HUES48 (cell line): ENCODE results near the gene ADARB2.

Source experiments
- H3K27ac ChIP-seq: one replicate; pipeline ENCODE4 v1.7.0; 2013; ENCODE audit warnings: low read depth, low read length, inconsistent platforms
- H3K27me3 ChIP-seq: 2 replicates; pipeline ENCODE4 v1.6.1; 2013; ENCODE audit warnings: mild to moderate bottlenecking, low read length; ENCODE audit not compliant: control insufficient read depth, insufficient read depth
- H3K36me3 ChIP-seq: 2 replicates; pipeline ENCODE4 v1.6.1; 2013; ENCODE audit warnings: low read length; ENCODE audit not compliant: control insufficient read depth, insufficient read depth
- H3K4me1 ChIP-seq: 2 replicates; pipeline ENCODE4 v1.6.1; 2013; ENCODE audit warnings: mild to moderate bottlenecking, low read length; ENCODE audit not compliant: control insufficient read depth, insufficient read depth
- H3K4me3 ChIP-seq: 2 replicates; pipeline ENCODE4 v1.5.1; 2013; ENCODE audit warnings: mild to moderate bottlenecking, low read depth, low read length
- H3K9ac ChIP-seq: 2 replicates; pipeline ENCODE4 v1.6.1; 2013; ENCODE audit warnings: mild to moderate bottlenecking, low read depth, low read length, moderate library complexity
- H3K9me3 ChIP-seq: 2 replicates; pipeline ENCODE4 v1.6.1; 2013; ENCODE audit warnings: low read length; ENCODE audit not compliant: control insufficient read depth, insufficient read depth

ADARB2 gene

DNA sequence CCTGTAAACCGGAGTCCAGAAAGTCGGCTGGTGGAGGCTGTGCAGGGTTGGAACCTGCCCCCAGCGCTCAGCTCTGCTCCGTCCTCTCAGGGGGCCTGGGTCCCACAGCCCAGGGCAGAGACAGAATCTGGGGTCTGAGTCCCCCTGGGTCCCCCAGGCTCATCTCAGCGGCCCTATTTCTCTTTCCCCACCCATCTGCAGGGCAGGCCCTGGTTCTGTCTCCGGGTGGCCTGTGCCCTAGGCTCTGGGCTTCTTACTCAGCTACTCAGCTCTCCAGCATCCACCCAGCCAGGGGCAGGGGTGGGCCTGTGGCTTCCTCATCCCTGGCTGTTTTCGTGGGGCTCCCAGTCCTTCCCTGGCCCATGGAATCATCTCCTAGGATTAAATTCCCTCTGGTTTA lies 183.4 kb downstream of the ADARB2 start:
- Histone ChIP-seq H3K9me3 (no peaks in the 10 kb centered on the region), H3K36me3 (no peaks in the 10 kb centered on the region), H3K9ac (no peak overlapping the region), H3K4me1 (no peaks in the 10 kb centered on the region), H3K4me3 (no peak overlapping the region), H3K27ac (no peak overlapping the region), H3K27me3 (no peaks in the 10 kb centered on the region)

DNA sequence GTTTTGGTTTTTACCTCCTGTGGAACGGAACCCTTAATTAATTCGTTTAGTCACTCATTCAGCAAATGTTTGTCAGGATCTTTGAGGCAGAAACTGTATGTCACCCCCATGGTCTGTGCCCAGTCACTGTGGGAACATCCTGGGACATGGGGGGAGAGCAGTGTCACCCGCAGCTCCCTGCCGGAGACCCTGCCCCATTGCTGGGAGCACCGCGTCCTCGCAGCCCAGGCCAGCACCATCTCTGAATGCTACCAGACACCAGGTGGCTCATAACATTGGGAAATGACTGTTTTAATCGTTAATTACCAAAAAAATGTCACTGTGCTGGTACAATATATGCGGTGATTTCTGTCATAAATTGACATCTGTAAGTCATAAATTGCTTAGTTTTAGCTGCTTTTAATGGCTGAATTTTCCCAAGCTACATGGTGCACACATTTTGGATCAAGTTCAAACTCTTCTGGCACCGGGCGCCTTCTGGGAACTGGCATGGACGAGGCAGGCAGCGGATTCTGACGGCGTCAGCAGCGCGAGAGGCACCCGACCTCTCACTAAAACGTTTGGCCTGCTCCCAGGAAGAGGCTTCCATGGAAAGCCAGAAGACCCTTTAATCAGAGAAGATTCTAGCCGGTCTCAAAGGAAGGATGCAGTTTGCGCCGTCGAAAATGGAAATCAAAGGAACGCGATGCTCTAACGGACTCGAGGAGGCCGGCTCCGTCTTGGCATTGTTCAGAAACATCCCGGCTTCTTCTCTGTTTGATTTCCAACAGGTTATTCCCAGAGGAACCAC lies 184.2 kb downstream of the ADARB2 start:
- Histone ChIP-seq H3K9ac (no peak overlapping the region), H3K36me3 (no peaks in the 10 kb centered on the region), H3K27ac (no peak overlapping the region), H3K9me3 (no peaks in the 10 kb centered on the region; the same call in 1 of the 2 replicates), H3K4me3 (no peak overlapping the region), H3K27me3 (no peaks in the 10 kb centered on the region), H3K4me1 (no peaks in the 10 kb centered on the region)

DNA sequence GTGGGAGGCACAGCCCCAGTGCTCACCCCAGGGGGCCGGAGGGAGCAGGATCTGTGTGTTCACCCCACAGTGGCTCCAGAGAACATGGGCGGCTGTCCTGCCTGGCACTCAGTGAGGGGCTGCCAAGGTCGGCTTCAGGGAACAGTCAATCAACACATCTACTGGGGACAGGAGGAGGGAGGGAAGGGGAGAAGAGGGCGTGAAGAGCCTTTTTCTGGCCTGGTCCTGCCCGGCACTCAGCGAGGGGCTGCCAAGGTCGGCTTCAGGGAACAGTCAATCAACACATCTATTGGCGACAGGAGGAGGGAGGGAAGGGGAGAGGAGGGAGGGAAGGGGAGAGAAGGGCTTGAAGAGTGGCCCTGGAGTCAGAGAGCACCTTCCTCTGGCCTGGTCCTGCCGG lies 184.9 kb downstream of the ADARB2 start:
- Histone ChIP-seq H3K4me1 (no peaks in the 10 kb centered on the region), H3K36me3 (no peaks in the 10 kb centered on the region), H3K27ac (no peak overlapping the region), H3K27me3 (no peaks in the 10 kb centered on the region), H3K9ac (no peak overlapping the region), H3K4me3 (no peak overlapping the region), H3K9me3 (no peaks in the 10 kb centered on the region; the same call in 1 of the 2 replicates)

DNA sequence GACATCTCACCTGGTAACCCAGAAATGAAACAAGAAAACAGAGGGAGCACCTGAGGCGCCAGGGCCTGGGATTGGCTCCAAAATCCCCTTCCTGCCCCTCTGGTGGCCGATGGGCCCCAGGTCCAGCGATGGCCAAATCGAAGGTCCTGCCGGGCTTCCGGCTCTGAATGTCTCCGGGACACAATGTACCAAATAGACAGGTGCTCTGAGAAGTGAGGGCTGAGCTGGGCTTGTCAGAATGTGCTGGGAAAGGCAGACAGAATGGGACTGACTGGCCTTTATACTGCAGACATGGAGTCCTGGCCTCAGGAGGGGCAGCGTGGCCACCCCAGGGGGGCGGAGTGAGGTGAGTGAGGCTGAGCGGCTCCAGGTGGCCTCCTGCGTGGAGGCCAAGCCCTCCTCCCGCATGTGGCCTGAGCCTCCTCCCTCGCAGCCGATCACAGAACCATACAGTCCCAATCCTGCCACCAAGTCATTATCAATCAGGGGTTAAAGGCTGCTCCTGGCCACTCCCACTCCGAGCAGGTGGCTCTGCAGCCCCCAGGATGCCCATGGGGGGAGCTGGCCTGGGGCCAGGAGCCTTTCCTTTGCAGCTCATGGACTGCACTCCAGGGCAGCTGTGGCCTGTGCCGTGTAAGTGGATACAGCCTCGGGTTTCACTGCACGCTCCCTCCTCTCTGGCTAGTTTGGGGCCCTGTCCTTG lies 185.5 kb downstream of the ADARB2 start:
- no peaks in the 10 kb centered on the region for H3K36me3 ChIP-seq
- no peaks in the 10 kb centered on the region for H3K4me1 ChIP-seq
- no peaks in the 10 kb centered on the region for H3K27me3 ChIP-seq
- H3K27ac ChIP-seq = no peak overlapping the region
- H3K9ac ChIP-seq = no peak overlapping the region
- no peaks in the 10 kb centered on the region; the same call in 1 of the 2 replicates for H3K9me3 ChIP-seq
- no peak overlapping the region for H3K4me3 ChIP-seq

DNA sequence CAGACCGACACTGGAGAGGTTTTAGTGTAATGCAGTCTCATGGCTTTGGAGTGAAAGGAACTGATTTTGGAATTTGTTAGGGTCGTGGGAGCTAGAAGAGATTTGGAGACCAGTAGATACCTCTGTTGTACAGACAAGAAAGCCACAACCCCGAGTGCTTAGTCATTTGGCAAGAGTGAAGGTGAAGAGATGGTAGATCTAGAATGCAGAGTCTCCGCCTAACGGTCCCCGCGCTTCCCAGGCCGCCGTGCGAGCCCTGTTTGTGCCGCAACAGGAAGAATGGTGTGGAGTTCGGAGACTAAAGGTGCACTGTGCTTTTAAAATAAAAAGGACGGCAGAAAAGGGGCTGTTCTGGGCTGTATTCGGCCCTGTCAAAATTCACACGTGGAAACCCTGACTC lies 186.7 kb downstream of the ADARB2 start:
- Histone ChIP-seq H3K36me3 (no peaks in the 10 kb centered on the region), H3K9me3 (no peaks in the 10 kb centered on the region; the same call in 1 of the 2 replicates), H3K4me1 (no peaks in the 10 kb centered on the region), H3K27ac (no peak overlapping the region), H3K27me3 (no peaks in the 10 kb centered on the region), H3K9ac (no peak overlapping the region), H3K4me3 (no peak overlapping the region)

DNA sequence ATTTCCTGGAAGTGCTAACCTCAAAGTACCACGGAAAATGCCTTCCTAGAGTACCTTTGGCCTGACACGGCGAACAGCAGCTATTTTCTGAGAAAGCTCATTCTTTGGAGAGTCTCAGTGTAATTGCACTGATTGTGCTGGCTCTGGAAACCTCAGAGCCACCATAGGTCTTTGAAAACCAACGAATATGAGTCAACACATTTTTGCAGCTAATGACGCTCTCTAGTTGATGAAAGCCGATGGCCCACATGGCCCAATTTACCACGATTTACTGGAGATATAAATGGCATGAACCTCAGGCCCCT lies 187.1 kb downstream of the ADARB2 start:
- Histone ChIP-seq H3K27ac (no peak overlapping the region), H3K9ac (no peak overlapping the region), H3K4me3 (no peak overlapping the region), H3K36me3 (no peaks in the 10 kb centered on the region), H3K9me3 (no peaks in the 10 kb centered on the region; the same call in 1 of the 2 replicates), H3K4me1 (no peaks in the 10 kb centered on the region), H3K27me3 (no peaks in the 10 kb centered on the region)

DNA sequence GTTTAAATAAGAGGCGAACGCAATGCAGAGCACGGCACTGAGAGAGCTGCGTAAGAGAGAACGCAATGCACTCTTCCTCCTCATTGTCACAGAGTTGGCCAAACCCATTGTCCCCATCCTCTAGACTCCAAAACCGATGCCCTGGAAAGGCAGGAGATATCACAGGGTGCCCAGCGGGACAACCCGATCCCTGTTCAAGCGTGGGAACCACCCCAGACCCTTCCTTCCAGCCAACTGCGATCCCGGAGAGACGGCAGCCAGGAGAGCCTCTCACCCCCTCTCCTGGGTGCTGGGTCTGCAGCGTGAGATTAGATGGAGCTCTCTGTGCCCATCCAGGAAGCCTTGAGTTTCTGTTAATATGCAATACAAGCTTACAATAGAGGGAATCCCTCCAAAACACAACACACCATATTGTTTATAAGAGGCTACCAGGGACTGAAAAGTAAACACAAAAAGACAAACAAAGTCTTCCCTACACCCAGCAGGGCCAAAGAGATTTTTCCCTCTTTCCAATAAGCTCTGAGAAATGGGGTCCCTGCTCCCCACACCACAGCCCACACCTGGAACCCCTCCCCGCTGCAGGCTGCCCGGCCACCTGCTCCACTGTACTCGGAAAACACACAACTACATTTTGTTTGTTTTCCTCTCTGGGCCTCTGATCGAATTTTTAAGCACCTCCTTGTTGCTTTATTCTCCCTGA lies 187.6 kb downstream of the ADARB2 start:
- H3K4me3 ChIP-seq = no peak overlapping the region
- H3K9ac ChIP-seq = no peak overlapping the region
- no peaks in the 10 kb centered on the region; the same call in 1 of the 2 replicates for H3K9me3 ChIP-seq
- no peaks in the 10 kb centered on the region for H3K27me3 ChIP-seq
- no peaks in the 10 kb centered on the region for H3K36me3 ChIP-seq
- no peak overlapping the region for H3K27ac ChIP-seq
- H3K4me1 ChIP-seq = no peaks in the 10 kb centered on the region

DNA sequence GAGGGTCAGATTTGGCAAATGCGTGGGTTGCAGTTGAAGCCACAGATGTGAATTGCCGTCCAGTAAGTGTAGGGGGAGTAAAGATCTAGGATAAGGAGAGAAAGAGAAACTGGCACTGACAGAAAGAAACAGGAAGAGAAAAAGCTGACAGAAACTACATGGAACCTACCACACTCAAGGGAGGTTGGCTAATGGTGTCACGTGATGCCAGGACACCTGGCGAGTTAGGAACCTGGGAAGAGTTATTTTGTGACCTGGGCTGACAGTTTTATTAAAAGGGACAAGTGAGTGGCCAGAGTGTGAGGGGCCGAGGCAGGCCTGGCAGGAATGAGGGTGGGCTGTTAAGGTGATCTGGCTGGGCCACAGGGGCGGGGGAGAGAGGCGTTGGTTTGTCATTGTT lies 188.7 kb downstream of the ADARB2 start:
- no peaks in the 10 kb centered on the region; the same call in 1 of the 2 replicates for H3K9me3 ChIP-seq
- H3K27me3 ChIP-seq = no peaks in the 10 kb centered on the region
- H3K36me3 ChIP-seq = no peaks in the 10 kb centered on the region
- H3K27ac ChIP-seq = no peak overlapping the region
- H3K4me3 ChIP-seq = no peak overlapping the region
- no peak overlapping the region for H3K9ac ChIP-seq
- H3K4me1 ChIP-seq = no peaks in the 10 kb centered on the region

DNA sequence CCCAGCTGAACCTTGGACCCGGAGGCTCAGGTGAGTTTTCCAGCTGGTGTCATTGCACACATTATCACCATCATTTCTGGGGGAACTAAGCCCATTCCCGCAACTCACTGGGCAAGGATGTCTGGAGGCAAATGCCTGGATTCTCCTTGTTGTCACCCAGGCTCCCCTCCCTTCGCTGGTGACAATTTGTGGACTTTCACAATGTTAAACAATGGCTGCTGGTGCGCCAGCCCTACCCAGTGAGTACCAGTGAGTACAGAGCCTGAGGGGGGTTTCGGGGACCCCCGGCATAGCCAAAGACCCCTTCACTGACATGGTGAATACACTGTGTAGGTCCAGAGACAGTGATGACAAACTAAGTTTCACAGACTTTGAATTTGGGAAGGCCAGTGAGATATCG lies 189.2 kb downstream of the ADARB2 start:
- no peaks in the 10 kb centered on the region; the same call in 1 of the 2 replicates for H3K9me3 ChIP-seq
- no peak overlapping the region for H3K4me3 ChIP-seq
- no peaks in the 10 kb centered on the region for H3K27me3 ChIP-seq
- no peaks in the 10 kb centered on the region for H3K4me1 ChIP-seq
- H3K36me3 ChIP-seq = no peaks in the 10 kb centered on the region
- no peak overlapping the region for H3K27ac ChIP-seq
- no peak overlapping the region for H3K9ac ChIP-seq

DNA sequence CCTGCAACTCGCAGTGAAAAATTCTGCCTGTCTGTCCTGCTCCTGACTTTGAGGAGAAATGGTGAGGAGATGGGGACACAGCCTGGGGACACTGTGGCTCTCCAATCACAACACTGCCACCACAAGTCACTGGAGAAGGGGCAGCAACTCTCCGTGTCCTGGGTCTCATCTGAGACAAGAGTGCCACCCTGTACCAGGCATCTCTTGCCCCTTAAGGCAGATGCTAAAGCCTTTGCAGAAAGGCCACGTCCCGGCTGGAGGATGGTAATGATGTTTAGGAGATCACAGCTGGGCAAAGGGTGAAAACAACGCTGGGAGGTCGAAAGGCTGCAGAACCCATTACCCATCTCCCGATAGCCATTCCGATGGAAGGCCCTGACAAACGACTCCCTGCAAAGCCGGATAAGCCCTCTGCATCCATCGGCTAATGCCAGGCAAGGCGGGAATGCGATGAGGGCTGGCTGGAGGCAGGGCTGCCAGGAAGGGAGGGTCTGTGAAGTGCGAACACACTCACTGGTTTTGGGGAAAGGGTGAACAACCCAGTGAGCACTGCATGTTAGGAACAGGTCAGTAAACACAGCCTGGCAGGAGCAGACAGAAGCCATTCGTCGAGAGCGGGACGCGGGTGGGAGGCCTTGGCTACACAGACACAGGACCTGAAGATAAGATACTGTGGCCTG lies 190.8 kb downstream of the ADARB2 start:
- no peaks in the 10 kb centered on the region for H3K27me3 ChIP-seq

More for the DNA sequence above, 190.8 kb downstream of the ADARB2 start:
- Histone ChIP-seq H3K36me3 (no peaks in the 10 kb centered on the region), H3K4me3 (no peak overlapping the region), H3K27ac (no peak overlapping the region), H3K9me3 (no peaks in the 10 kb centered on the region; the same call in 1 of the 2 replicates), H3K4me1 (no peaks in the 10 kb centered on the region), H3K9ac (no peak overlapping the region)
